Testis (tissue), 3 donors: ENCODE measurements around the gene PHF10. TPM values are rescaled to one million over a fixed set of nuclear protein-coding genes. Genes with fewer than 3 reads are reported as not detected.

Experiments
- DNase-seq: peaks from one replicate; pipeline ENCODE4 v3.0.0-alpha.2; 2019
- H3K27ac ChIP-seq, 2 donors: fragments of 200-600 bp; sonication (generic); one replicate each; pipeline ENCODE4 v1.5.1; 2019
- H3K27me3 ChIP-seq: fragments of 200-600 bp; sonication (generic); one replicate; pipeline ENCODE4 v1.5.1; 2019
- H3K36me3 ChIP-seq: fragments of 200-600 bp; sonication (generic); one replicate; pipeline ENCODE4 v1.5.1; 2017; ENCODE audit warnings: low read depth; ENCODE audit errors: missing control alignments
- H3K4me1 ChIP-seq: fragments of 200-600 bp; sonication (generic); one replicate; pipeline ENCODE4 v1.5.1; 2019
- H3K4me3 ChIP-seq, 2 donors: fragments of 200-600 bp; sonication (generic); one replicate each; pipeline ENCODE4 v1.5.1; 2017 to 2019
- H3K9me3 ChIP-seq: fragments of 200-600 bp; sonication (generic); one replicate; pipeline ENCODE4 v1.5.1; 2017
- CTCF ChIP-seq, 3 experiments: fragments of 450-650 bp in 2 of 3; fragments of 200-600 bp in 1 of 3; sonication (generic) in 1 of 3; IDR thresholded peaks; one replicate each; pipeline ENCODE4 v1.5.1; 2016 to 2019; ENCODE audit warnings: antibody characterized with exemption in 3 of 3, mild to moderate bottlenecking in 2 of 3, moderate library complexity in 1 of 3
- POLR2A ChIP-seq: fragments of 450-650 bp; IDR thresholded peaks from one replicate; pipeline ENCODE4 v1.6.1; 2017; ENCODE audit warnings: antibody characterized with exemption, mild to moderate bottlenecking, moderate library complexity
- WGBS, 2 donors: methylation state at CpG; one replicate each; pipeline ENCODE4 v1.1.5; 2018; 5-methylcytosine and 5-hydroxymethylcytosine counted together
- intact Hi-C: fragments of 100-400 bp; cut with DNase I; formaldehyde crosslinking; loops from one replicate; pipeline ENCODE4 v1.15.1; 2023; ENCODE audit warnings: low total_unique reads
- polyA plus RNA-seq: library from polyadenylated mRNA; stranded (reverse); fragments of 350-450 nt; fragmentation: Illumina TruSeq; extraction: RNeasy Lipid Tissue Mini Kit (QIAGEN cat#74804); gene quantifications from one replicate; pipeline ENCODE4 v1.2.3, GENCODE V29; 2014; ENCODE audit warnings: low read depth, low replicate concordance; ENCODE audit not compliant: insufficient read depth
- total RNA-seq, 2 donors: library from RNA; depleted of rRNA; stranded (reverse); fragments of >200 nt; gene quantifications; one replicate each; pipeline ENCODE4 v1.2.3, GENCODE V29; 2016

Gene PHF10
- total and polyA plus RNA-seq, 3 donors from 2014 or later = 46.1 to 69.5 (median 64.0) TPM

GRCh38 chr6:169714178-169714577, 10.1 kb downstream of the PHF10 start:
- no peak for TF ChIP-seq CTCF (IDR thresholded peaks at IDR 0.05)
- intact Hi-C loops = no loop called here
- Histone ChIP-seq H3K4me3 (no peak overlapping the region), H3K27ac (no peak overlapping the region), H3K4me1 (no peaks in the 10 kb centered on the region), H3K9me3 (no peaks in the 10 kb centered on the region), H3K36me3 (no peaks in the 10 kb centered on the region), H3K27me3 (no peaks in the 10 kb centered on the region)
- DNase-seq = no peak
- WGBS, 2 donors = 89 to 100% methylated on average over 2 of the region's 2 CpGs

GRCh38 chr6:169710009-169710408, 14.3 kb downstream of the PHF10 start:
- no peaks in the 10 kb centered on the region for H3K36me3 ChIP-seq
- DNase-seq = no peak
- intact Hi-C loops = no loop called here

DNA sequence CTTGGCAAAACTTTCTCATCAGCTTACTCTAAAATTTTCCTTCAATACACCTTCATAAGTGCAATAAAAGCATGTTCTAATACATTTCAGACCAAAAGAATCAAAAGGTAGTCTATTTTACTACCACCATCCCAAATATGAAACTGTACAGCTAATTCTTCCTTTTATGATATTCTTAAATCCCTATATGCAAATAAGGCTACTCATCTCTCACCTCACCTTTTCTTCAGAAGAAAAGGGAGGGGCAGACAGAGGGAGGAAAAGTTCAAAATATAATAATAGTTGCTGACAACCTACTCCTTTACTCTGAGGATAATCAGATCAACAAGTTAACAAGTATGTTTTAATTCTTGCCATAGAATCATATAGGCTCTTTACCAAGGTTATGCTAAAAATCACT, 15.0 kb downstream of the PHF10 start:
- no peaks in the 10 kb centered on the region for H3K27me3 ChIP-seq
- H3K9me3 ChIP-seq = no peaks in the 10 kb centered on the region
- intact Hi-C loops = no loop called here
- TF ChIP-seq POLR2A (no peak), CTCF (IDR thresholded peaks at IDR 0.05) (no peak)
- no peaks in the 10 kb centered on the region for H3K36me3 ChIP-seq
- no peak overlapping the region for H3K4me3 ChIP-seq
- no peaks in the 10 kb centered on the region for H3K4me1 ChIP-seq
- no peak overlapping the region for H3K27ac ChIP-seq
- no peak for DNase-seq

More at GRCh38 chr6:169710009-169710408, 14.3 kb downstream of the PHF10 start:
- H3K27ac ChIP-seq = no peak overlapping the region
- WGBS, 2 donors = 62 to 78% methylated on average over 3 of the region's 3 CpGs
- no peak overlapping the region for H3K4me3 ChIP-seq
- H3K9me3 ChIP-seq = no peaks in the 10 kb centered on the region
- TF ChIP-seq CTCF (IDR thresholded peaks at IDR 0.05) (no peak), POLR2A (no peak)
- no peaks in the 10 kb centered on the region for H3K4me1 ChIP-seq
- no peaks in the 10 kb centered on the region for H3K27me3 ChIP-seq

- no peaks in the 10 kb centered on the region for H3K36me3 ChIP-seq
These were observed 16.5 kb downstream of the PHF10 start for GRCh38 chr6:169707772-169708171.

More at GRCh38 chr6:169707772-169708171, 16.5 kb downstream of the PHF10 start:
- WGBS, 2 donors = 87 to 95% methylated on average over 2 of the region's 2 CpGs
- Histone ChIP-seq H3K4me1 (peaks cover 8% of the 10 kb centered on the region), H3K27me3 (no peaks in the 10 kb centered on the region), H3K27ac (no peak overlapping the region), H3K4me3 (no peak overlapping the region), H3K9me3 (no peaks in the 10 kb centered on the region)
- intact Hi-C loops = no loop called here
- no peak for DNase-seq
- TF ChIP-seq POLR2A (no peak), CTCF (IDR thresholded peaks at IDR 0.05) (no peak)
